OCI-LY3 (cell line): ENCODE data around the gene PAQR9.

Experiments used
- EZH2phosphoT487 ChIP-seq: fragments of 200-600 bp; shearing (Covaris generic); IDR thresholded peaks from 2 replicates; pipeline ENCODE4 v1.6.1; 2018; ENCODE audit warnings: antibody characterized with exemption, mixed run types, low read depth
- TF ChIP-seq, protein P1 (sequence below): fragments of 200-600, 300-600 bp; sonication (generic); IDR thresholded peaks from 2 replicates; pipeline ENCODE4 v1.5.1; 2014; ENCODE audit warnings: antibody characterized with exemption, low read length, low read depth

DNA sequence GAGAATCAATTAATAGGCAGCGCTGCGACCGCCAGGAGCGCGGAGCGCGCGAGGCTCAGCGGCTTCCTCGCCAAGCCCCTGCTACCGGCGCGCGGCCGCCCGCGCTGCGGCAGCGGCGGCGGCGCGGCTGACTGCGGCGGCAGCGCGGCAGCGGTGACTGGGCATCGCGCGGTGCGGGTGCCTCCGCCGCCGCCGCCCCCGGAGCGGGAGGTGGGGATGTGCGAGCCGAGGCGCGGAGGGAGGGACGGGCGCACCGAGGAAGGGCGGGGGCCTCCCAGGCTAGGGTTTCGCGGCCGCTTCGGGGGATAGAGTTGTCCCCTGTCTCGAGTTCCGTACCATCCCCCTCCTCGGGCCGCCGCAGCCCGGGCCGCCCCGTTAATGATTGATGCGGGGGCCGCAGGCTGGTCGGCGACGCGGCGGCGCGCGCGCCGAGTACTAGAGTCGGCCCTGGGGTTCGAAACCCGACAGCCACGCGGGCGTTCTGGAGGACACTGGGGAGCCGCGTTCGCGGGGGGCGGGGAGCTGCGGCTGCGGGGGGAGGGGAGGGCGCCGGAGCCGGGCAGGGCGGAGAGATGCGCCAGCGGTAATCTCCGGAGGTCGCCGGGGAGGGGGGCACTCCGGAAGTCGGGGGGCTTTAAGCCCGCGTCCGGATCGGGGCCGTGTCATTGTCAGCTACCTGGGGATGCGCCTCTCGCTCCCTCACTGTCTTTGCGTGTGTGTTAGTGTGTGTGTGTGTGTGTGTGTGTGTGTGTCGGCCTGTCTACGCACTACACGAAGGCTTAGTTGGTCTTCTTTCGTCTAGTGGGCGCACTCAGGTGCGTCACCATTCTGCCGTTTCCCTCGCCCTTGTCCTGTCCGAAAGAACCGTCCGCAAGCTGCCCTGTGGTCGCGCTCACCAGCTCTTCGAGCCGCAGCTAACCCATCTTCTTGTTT is at the start of gene PAQR9:
- no peak for TF ChIP-seq EZH2phosphoT487
- TF ChIP-seq, protein P1, sequence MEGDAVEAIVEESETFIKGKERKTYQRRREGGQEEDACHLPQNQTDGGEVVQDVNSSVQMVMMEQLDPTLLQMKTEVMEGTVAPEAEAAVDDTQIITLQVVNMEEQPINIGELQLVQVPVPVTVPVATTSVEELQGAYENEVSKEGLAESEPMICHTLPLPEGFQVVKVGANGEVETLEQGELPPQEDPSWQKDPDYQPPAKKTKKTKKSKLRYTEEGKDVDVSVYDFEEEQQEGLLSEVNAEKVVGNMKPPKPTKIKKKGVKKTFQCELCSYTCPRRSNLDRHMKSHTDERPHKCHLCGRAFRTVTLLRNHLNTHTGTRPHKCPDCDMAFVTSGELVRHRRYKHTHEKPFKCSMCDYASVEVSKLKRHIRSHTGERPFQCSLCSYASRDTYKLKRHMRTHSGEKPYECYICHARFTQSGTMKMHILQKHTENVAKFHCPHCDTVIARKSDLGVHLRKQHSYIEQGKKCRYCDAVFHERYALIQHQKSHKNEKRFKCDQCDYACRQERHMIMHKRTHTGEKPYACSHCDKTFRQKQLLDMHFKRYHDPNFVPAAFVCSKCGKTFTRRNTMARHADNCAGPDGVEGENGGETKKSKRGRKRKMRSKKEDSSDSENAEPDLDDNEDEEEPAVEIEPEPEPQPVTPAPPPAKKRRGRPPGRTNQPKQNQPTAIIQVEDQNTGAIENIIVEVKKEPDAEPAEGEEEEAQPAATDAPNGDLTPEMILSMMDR: no peak
